Peyer's patch (tissue), 4 donors: Measurements from ENCODE around the gene SERTAD4. TPM values are rescaled to one million over a fixed set of nuclear protein-coding genes. Genes with fewer than 3 reads are reported as not detected.

Experiments used
- DNase-seq, 3 donors: peaks; one replicate each; pipeline ENCODE4 v3.0.0-alpha.2; 2017 to 2019
- H3K27ac ChIP-seq, 4 donors: fragments of 200-600 bp; sonication (generic); one replicate each; pipeline ENCODE4 v1.5.1; 2016 to 2019
- H3K27me3 ChIP-seq, 2 donors: fragments of 200-600 bp; sonication (generic); one replicate each; pipeline ENCODE4 v1.5.1; 2019
- H3K36me3 ChIP-seq, 3 donors: fragments of 200-600 bp; sonication (generic); one replicate each; pipeline ENCODE4 v1.5.1; 2016 to 2019
- H3K4me1 ChIP-seq, 4 donors: fragments of 200-600 bp; sonication (generic); one replicate each; pipeline ENCODE4 v1.5.1; 2016 to 2019
- H3K4me3 ChIP-seq, 4 donors: fragments of 200-600 bp; sonication (generic); 1 replicate in 3 of 4; 2 replicates in 1 of 4; pipeline ENCODE4 v1.5.1; 2016 to 2019; ENCODE audit warnings: mild to moderate bottlenecking in 1 of 4
- H3K9me3 ChIP-seq, 4 donors: fragments of 200-600 bp; sonication (generic); one replicate each; pipeline ENCODE4 v1.5.1; 2016 to 2019; ENCODE audit warnings: mild to moderate bottlenecking in 1 of 4
- CTCF ChIP-seq, 6 experiments: fragments of 450-650 bp in 4 of 6; fragments of 200-600 bp in 2 of 6; sonication (generic) in 1 of 6; IDR thresholded peaks; one replicate each; pipeline ENCODE4 v1.5.1; 2017 to 2019; ENCODE audit warnings: antibody characterized with exemption in 6 of 6, mild to moderate bottlenecking in 3 of 6, moderate library complexity in 1 of 6
- POLR2A ChIP-seq, 2 donors: fragments of 450-650 bp; IDR thresholded peaks; one replicate each; pipeline ENCODE4 v1.5.1; 2017; ENCODE audit warnings: antibody characterized with exemption in 2 of 2, mild to moderate bottlenecking in 2 of 2, moderate library complexity in 2 of 2
- total RNA-seq, 4 donors: library from RNA; depleted of rRNA; stranded (reverse); fragments of >200 nt; gene quantifications; one replicate each; pipeline ENCODE4 v1.1.0, GENCODE V29; 2016

Gene SERTAD4
- total RNA-seq, 4 donors from 2014 or later, result 0.18 to 1.7 (median 1.3) TPM

- Histone ChIP-seq H3K4me1 (no peaks in the 10 kb centered on the region), H3K36me3 (no peaks in the 10 kb centered on the region), H3K27me3 (no peaks in the 10 kb centered on the region), H3K27ac (no peak overlapping the region), H3K9me3 (peaks cover 0 to 6% (median 0%) of the 10 kb centered on the region in 4 donors), H3K4me3 (no peak overlapping the region)
- DNase-seq, result no peak
- no peak for TF ChIP-seq POLR2A (IDR thresholded peaks at IDR 0.05)
- TF ChIP-seq CTCF (IDR thresholded peaks at IDR 0.05), result no peak
Observed at GRCh38 chr1:210280221-210280620, 47.6 kb downstream of the SERTAD4 start.

- DNase-seq, result no peak
- no peaks in the 10 kb centered on the region for H3K9me3 ChIP-seq
- no peaks in the 10 kb centered on the region for H3K36me3 ChIP-seq
- H3K27ac ChIP-seq, result no peak overlapping the region
- no peak overlapping the region for H3K4me3 ChIP-seq
- H3K4me1 ChIP-seq, result peaks cover 0 to 10% (median 4%) of the 10 kb centered on the region in 4 donors
- no peaks in the 10 kb centered on the region for H3K27me3 ChIP-seq
- TF ChIP-seq CTCF (IDR thresholded peaks at IDR 0.05), result no peak
- TF ChIP-seq POLR2A (IDR thresholded peaks at IDR 0.05), result no peak
Observed at GRCh38 chr1:210288116-210288515, 55.5 kb downstream of the SERTAD4 start.

- Histone ChIP-seq H3K9me3 (no peaks in the 10 kb centered on the region), H3K4me3 (no peak overlapping the region), H3K36me3 (no peaks in the 10 kb centered on the region), H3K27me3 (no peaks in the 10 kb centered on the region), H3K4me1 (peaks cover 0 to 14% (median 4%) of the 10 kb centered on the region in 4 donors), H3K27ac (no peak overlapping the region)
- TF ChIP-seq CTCF (IDR thresholded peaks at IDR 0.05) (no peak), POLR2A (IDR thresholded peaks at IDR 0.05) (no peak)
- DNase-seq, result no peak
Observed at GRCh38 chr1:210289248-210289647, 56.7 kb downstream of the SERTAD4 start.

GRCh38 chr1:210291081-210291764 lies 58.6 kb downstream of the SERTAD4 start:
- Histone ChIP-seq H3K4me3 (no peak overlapping the region), H3K36me3 (no peaks in the 10 kb centered on the region), H3K9me3 (no peaks in the 10 kb centered on the region), H3K4me1 (peaks cover 0 to 23% (median 4%) of the 10 kb centered on the region in 4 donors), H3K27ac (peak overlapping the region in 1 of 4 donors; percentile 47), H3K27me3 (no peaks in the 10 kb centered on the region)
- no peak for TF ChIP-seq POLR2A (IDR thresholded peaks at IDR 0.05)
- no peak for TF ChIP-seq CTCF (IDR thresholded peaks at IDR 0.05)
- DNase-seq, result no peak

GRCh38 chr1:210291786-210292230 lies 59.2 kb downstream of the SERTAD4 start:
- no peak for TF ChIP-seq CTCF (IDR thresholded peaks at IDR 0.05)
- TF ChIP-seq POLR2A (IDR thresholded peaks at IDR 0.05), result no peak
- peak overlapping the region in 3 of 4 donors; percentile 42 to 47 (median 42) for H3K27ac ChIP-seq
- no peaks in the 10 kb centered on the region for H3K9me3 ChIP-seq
- DNase-seq, result no peak
- peak overlapping the region in 2 of 4 donors; percentile 37 to 53 for H3K4me3 ChIP-seq
- no peaks in the 10 kb centered on the region for H3K27me3 ChIP-seq
- no peaks in the 10 kb centered on the region for H3K36me3 ChIP-seq
- peaks cover 0 to 23% (median 4%) of the 10 kb centered on the region in 4 donors for H3K4me1 ChIP-seq
